Body of pancreas (tissue), 4 donors: ENCODE results near the gene KIF13A. TPM values are rescaled to one million over a fixed set of nuclear protein-coding genes. Genes with fewer than 3 reads are reported as not detected.

Experiments
- ATAC-seq: fragments of 150-250 bp; one replicate; pipeline ENCODE4 v1.9.1; 2016
- DNase-seq, 4 donors: peaks; one replicate each; pipeline ENCODE4 v3.0.0-alpha.2; 2019
- H3K27ac ChIP-seq, 4 donors: fragments of 200-600 bp; sonication (generic); 1 replicate in 3 of 4; 2 replicates in 1 of 4; pipeline versions ENCODE4 v1.5.1 to v1.6.1; 2016 to 2019; ENCODE audit warnings: mild to moderate bottlenecking in 1 of 4, mixed read lengths in 1 of 4, moderate library complexity in 1 of 4
- H3K27me3 ChIP-seq, 2 donors: fragments of 200-600 bp; sonication (generic); one replicate each; pipeline ENCODE4 v1.6.0; 2016; ENCODE audit warnings: mild to moderate bottlenecking in 1 of 2
- H3K36me3 ChIP-seq, 2 donors: fragments of 200-600 bp; sonication (generic); replicated peaks in 1 of 2; 2 replicates each; pipeline ENCODE4 v1.5.1; 2016; ENCODE audit warnings: low read depth in 2 of 2; ENCODE audit not compliant: insufficient read depth in 1 of 2
- H3K4me1 ChIP-seq: fragments of 200-600 bp; sonication (generic); one replicate; pipeline ENCODE4 v1.6.0; 2016
- H3K4me3 ChIP-seq, 2 donors: fragments of 200-600 bp; sonication (generic); 1 replicate in 1 of 2; 2 replicates in 1 of 2; pipeline ENCODE4 v1.5.1; 2016 to 2019
- H3K9me3 ChIP-seq, 3 donors: fragments of 200-600 bp; sonication (generic); 1 replicate in 2 of 3; 2 replicates in 1 of 3; pipeline ENCODE4 v1.5.1; 2016
- POLR2A ChIP-seq, 3 donors: fragments of 450-650 bp; IDR thresholded peaks; one replicate each; pipeline ENCODE4 v1.6.1; 2016; ENCODE audit warnings: antibody characterized with exemption in 3 of 3, mild to moderate bottlenecking in 2 of 3
- WGBS, 2 donors: methylation state at CpG; one replicate each; pipeline ENCODE4 v1.1.5; 2017; 5-methylcytosine and 5-hydroxymethylcytosine counted together
- intact Hi-C: fragments of 100-400 bp; cut with DNase I; formaldehyde crosslinking; loops from one replicate; pipeline ENCODE4 v1.15.1; 2023
- total RNA-seq, 2 donors: library from RNA; depleted of rRNA; stranded (reverse); fragments of >200 nt; gene quantifications; one replicate each; pipeline ENCODE4 v1.1.0, GENCODE V29; 2016
- TF ChIP-seq, protein P1 (sequence below), 7 experiments: fragments of 450-650 bp in 4 of 7; fragments of 200-600 bp in 3 of 7; sonication (generic) in 3 of 7; IDR thresholded peaks; one replicate each; pipeline ENCODE4 v1.5.1; 2016 to 2019; ENCODE audit warnings: antibody characterized with exemption in 7 of 7

The KIF13A gene
- total RNA-seq, 2 donors from 2014 or later, result 13.2 to 17.1 TPM

- DNase-seq (no peak), ATAC-seq (no peak)
- no peaks in the 10 kb centered on the region for H3K27me3 ChIP-seq
- H3K36me3 ChIP-seq, result no peaks in the 10 kb centered on the region
- H3K9me3 ChIP-seq, result no peaks in the 10 kb centered on the region
- WGBS, 2 donors, result 57 to 65% methylated on average over 6 of the region's 6 CpGs
- no peaks in the 10 kb centered on the region for H3K4me1 ChIP-seq
- TF ChIP-seq, protein P1, sequence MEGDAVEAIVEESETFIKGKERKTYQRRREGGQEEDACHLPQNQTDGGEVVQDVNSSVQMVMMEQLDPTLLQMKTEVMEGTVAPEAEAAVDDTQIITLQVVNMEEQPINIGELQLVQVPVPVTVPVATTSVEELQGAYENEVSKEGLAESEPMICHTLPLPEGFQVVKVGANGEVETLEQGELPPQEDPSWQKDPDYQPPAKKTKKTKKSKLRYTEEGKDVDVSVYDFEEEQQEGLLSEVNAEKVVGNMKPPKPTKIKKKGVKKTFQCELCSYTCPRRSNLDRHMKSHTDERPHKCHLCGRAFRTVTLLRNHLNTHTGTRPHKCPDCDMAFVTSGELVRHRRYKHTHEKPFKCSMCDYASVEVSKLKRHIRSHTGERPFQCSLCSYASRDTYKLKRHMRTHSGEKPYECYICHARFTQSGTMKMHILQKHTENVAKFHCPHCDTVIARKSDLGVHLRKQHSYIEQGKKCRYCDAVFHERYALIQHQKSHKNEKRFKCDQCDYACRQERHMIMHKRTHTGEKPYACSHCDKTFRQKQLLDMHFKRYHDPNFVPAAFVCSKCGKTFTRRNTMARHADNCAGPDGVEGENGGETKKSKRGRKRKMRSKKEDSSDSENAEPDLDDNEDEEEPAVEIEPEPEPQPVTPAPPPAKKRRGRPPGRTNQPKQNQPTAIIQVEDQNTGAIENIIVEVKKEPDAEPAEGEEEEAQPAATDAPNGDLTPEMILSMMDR (IDR thresholded peaks at IDR 0.05), result no peak
- TF ChIP-seq POLR2A (IDR thresholded peaks at IDR 0.05), result no peak
- H3K27ac ChIP-seq, result no peak overlapping the region
- H3K4me3 ChIP-seq, result no peak overlapping the region
- intact Hi-C loops, result no loop called here
Measured at GRCh38 chr6:17730078-17730704, 257.2 kb downstream of the KIF13A start.

DNA sequence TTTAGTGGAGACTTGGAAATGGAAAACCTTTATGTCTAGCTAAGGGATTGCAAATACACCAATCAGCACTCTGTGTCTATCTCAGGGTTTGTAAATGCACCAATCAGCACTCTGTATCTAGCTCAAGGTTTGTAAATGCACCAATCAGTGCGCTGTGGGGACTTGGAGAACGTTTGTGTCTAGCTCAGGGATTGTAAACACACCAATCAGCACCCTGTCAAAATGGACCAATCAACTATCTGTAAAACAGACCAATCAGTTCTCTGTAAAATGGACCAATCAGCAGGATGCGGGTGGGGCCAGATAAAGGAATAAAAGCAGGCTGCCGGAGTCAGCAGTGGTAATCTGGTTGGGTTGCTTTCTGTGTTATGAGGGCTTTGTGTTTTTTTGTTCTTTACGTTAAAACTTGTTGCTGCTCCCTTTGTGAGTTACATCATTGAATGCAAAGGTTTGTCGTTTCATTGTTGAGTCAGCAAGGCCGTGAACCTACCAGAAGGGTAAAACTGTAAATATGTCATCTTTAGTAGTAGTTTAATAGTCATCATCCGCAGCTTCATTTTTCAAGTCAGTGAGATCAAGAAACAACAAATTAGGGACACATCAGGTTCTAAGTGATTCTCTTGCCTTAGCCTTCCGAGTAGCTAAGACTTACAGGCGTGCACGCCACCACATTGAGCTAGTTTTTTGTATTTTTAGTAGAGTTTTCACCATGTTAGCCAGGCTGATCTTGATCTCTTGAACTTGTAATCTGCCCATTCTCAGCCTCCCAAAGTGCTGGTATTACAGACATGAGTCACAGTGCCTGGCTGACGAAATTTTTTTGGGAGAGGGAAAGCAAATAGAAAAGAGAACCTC, 258.0 kb downstream of the KIF13A start:
- no peak overlapping the region for H3K4me3 ChIP-seq
- no peaks in the 10 kb centered on the region for H3K36me3 ChIP-seq
- ATAC-seq (no peak), DNase-seq (no peak)
- no peak for TF ChIP-seq POLR2A (IDR thresholded peaks at IDR 0.05)
- TF ChIP-seq, protein P1 (IDR thresholded peaks at IDR 0.05), result no peak
- no peaks in the 10 kb centered on the region for H3K27me3 ChIP-seq
- WGBS, 2 donors, result 73 to 80% methylated on average over 12 of the region's 12 CpGs
- intact Hi-C loops, result no loop called here
- no peak overlapping the region for H3K27ac ChIP-seq
- H3K4me1 ChIP-seq, result no peaks in the 10 kb centered on the region
- no peaks in the 10 kb centered on the region for H3K9me3 ChIP-seq

DNA sequence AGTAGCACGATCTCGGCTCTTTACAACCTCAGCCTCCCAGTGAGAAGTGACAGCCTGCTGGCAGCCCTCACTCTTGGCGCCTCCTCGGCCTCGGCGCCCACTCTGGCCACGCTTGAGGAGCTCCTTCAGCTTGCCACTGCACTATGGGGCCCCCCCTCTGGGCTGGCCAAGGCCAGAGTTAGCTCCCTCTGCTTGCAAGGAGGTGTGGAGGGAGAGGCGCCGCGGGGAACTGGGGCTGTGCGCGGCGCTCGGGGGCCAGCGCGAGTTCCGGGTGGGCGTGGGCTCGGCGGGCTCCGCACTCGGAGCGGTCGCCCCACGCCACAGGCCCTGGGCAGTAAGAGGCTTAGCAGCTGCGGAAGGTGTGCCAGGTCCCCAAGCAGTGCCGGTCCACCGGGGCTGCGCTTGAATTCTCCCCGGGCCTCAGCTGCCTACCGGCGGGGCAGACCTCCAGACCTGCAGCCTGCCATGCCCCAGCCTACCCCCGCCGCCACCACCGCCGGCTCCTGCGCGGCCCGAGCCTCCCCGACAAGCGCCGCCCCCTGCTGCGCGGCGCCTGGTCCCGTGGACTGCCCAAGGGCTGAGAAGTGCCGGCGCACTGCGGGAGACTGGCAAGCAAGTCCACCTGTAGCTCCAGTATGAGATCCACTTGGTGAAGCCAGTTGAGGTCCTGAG, 258.7 kb downstream of the KIF13A start:
- no peaks in the 10 kb centered on the region for H3K36me3 ChIP-seq
- no peak for TF ChIP-seq POLR2A (IDR thresholded peaks at IDR 0.05)
- TF ChIP-seq, protein P1 (IDR thresholded peaks at IDR 0.05), result no peak
- DNase-seq (no peak), ATAC-seq (no peak)
- H3K27ac ChIP-seq, result no peak overlapping the region
- intact Hi-C loops, result no loop called here
- H3K4me1 ChIP-seq, result no peaks in the 10 kb centered on the region
- H3K4me3 ChIP-seq, result no peak overlapping the region
- WGBS, 2 donors, result 95% methylated on average over 13 to 45 of the region's 49 CpGs
- no peaks in the 10 kb centered on the region for H3K27me3 ChIP-seq
- no peaks in the 10 kb centered on the region for H3K9me3 ChIP-seq

DNA sequence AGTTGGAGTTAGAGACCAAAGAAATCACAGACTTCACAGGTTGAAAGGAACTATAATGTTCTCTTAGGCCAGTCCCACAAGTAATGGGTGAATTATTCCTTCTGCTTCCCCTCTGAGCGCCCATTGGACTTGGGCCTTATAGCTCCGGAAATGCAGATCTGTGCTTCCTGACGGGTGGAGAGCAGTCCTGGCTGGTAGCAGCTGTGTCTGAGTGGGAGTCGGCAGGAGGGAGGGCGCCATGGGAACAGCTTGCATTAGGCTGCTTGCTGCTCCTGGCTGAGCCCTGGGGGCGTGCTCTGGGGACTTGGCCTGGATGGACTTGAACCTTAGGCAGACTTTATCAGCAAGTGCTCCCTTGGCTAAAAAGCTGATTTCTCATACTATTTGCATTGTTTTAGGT, 262.4 kb downstream of the KIF13A start:
- Histone ChIP-seq H3K9me3 (no peaks in the 10 kb centered on the region), H3K27ac (no peak overlapping the region), H3K4me3 (no peak overlapping the region), H3K27me3 (no peaks in the 10 kb centered on the region), H3K36me3 (no peaks in the 10 kb centered on the region), H3K4me1 (no peaks in the 10 kb centered on the region)
- WGBS, 2 donors, result 42 to 43% methylated on average over 5 to 6 of the region's 6 CpGs
- intact Hi-C loops, result no loop called here
- no peak for ATAC-seq
- TF ChIP-seq, protein P1 (IDR thresholded peaks at IDR 0.05), result no peak
- no peak for TF ChIP-seq POLR2A (IDR thresholded peaks at IDR 0.05)
- peak in 2 of 4 donors; percentile 12 to 17 for DNase-seq
